K562 (cell line): ENCODE data around the gene SRP9. TPM values are rescaled to one million over a fixed set of nuclear protein-coding genes. Genes with fewer than 3 reads are reported as not detected.
A peak's percentile ranks its signal among the peaks of the same experiment; 100 is the strongest.

ENCODE experiments used
- CEBPB ChIP-seq: fragments of 450-650 bp; IDR thresholded peaks from 2 replicates; pipeline ENCODE4 v1.6.1; 2016; ENCODE audit warnings: missing genetic modification characterization, missing compliant biosample characterization
- CEBPG ChIP-seq, 3 experiments: fragments of 200-800 bp in 1 of 3; sonication (Bioruptor generic) in 1 of 3; sonication (generic) in 1 of 3; formaldehyde crosslinking in 1 of 3; IDR thresholded peaks in 2 of 3; conservative IDR thresholded peaks in 1 of 3; 2 replicates each; pipeline versions ENCODE4 v1.6.1 to v1.8.0; 2016 to 2022; ENCODE audit warnings: missing compliant biosample characterization in 2 of 3, missing genetic modification characterization in 2 of 3, mild to moderate bottlenecking in 1 of 3, missing genetic modification reagents in 1 of 3
- CXXC5 ChIP-seq: fragments of 250-450 bp; sonication (Bioruptor Pico); IDR thresholded peaks from 2 replicates; pipeline ENCODE4 v1.8.0; 2022; ENCODE audit warnings: inconsistent platforms, mild to moderate bottlenecking, moderate library complexity
- DPF2 ChIP-seq: fragments of 450-650 bp; IDR thresholded peaks from 2 replicates; pipeline ENCODE4 v1.6.1; 2016
- FIP1L1 ChIP-seq: fragments of 200-400 bp; formaldehyde crosslinking; IDR thresholded peaks from 2 replicates; pipeline ENCODE4 v1.6.1; 2018; ENCODE audit warnings: mild to moderate bottlenecking, low read depth, low read length; ENCODE audit not compliant: poor library complexity, severe bottlenecking
- HDAC2 ChIP-seq: fragments of 450-650 bp; IDR thresholded peaks from 2 replicates; pipeline ENCODE4 v1.6.1; 2016; ENCODE audit warnings: mild to moderate bottlenecking
- HDAC8 ChIP-seq: fragments of 450-650 bp; IDR thresholded peaks from 2 replicates; pipeline ENCODE4 v1.6.1; 2016; ENCODE audit warnings: mild to moderate bottlenecking, missing genetic modification characterization, moderate library complexity, missing compliant biosample characterization
- PHF8 ChIP-seq: fragments of 200-600 bp; sonication (generic); IDR thresholded peaks from 2 replicates; pipeline ENCODE4 v1.6.1; 2012; ENCODE audit warnings: mixed run types, mild to moderate bottlenecking, inconsistent platforms, low read length, moderate library complexity, borderline replicate concordance
- RBFOX2 ChIP-seq: fragments of 200-400 bp; formaldehyde crosslinking; IDR thresholded peaks from 2 replicates; pipeline ENCODE4 v1.6.1; 2017; ENCODE audit warnings: low read depth, mild to moderate bottlenecking, low read length, moderate library complexity
- SMARCE1 ChIP-seq: fragments of 450-650 bp; IDR thresholded peaks from 2 replicates; pipeline ENCODE4 v1.7.1; 2016; ENCODE audit warnings: mild to moderate bottlenecking
- SPI1 ChIP-seq: IDR thresholded peaks from 2 replicates; pipeline ENCODE4 v1.6.1; 2011; ENCODE audit warnings: low read depth, low read length, control low read depth, borderline replicate concordance
- ZC3H8 ChIP-seq: fragments of 450-650 bp; IDR thresholded peaks from 2 replicates; pipeline ENCODE4 v1.6.1; 2017
- polyA plus RNA-seq, 8 experiments: library from polyadenylated mRNA; depleted of rRNA in 4 of 8; stranded (reverse) in 5 of 8; unstranded in 3 of 8; fragments of >200 nt; fragmentation: Nextera tagmentation in 2 of 8; fragmentation: Illumina TruSeq in 1 of 8; extraction: Ambion mirVana in 2 of 8; extraction: Trizol in 1 of 8; gene quantifications; 2 replicates each; pipeline versions ENCODE4 v1.2.1 to v1.2.3, GENCODE V29; 2011 to 2014; ENCODE audit warnings: inconsistent platforms in 1 of 8, missing spikeins in 1 of 8
- total RNA-seq, 7 experiments: library from RNA; depleted of rRNA in 6 of 7; stranded (reverse); fragments of >200 nt in 6 of 7; fragmentation: Illumina TruSeq in 2 of 7; extraction: Trizol in 2 of 7; gene quantifications; 2 replicates each; pipeline versions ENCODE4 v1.2.1 to v1.2.3, GENCODE V29; 2011 to 2021; ENCODE audit warnings: low replicate concordance in 1 of 7
- TF ChIP-seq, protein P1 (sequence below): fragments of 450-650 bp; formaldehyde crosslinking; IDR thresholded peaks from 2 replicates; pipeline ENCODE4 v1.4.0; 2020; ENCODE audit warnings: mild to moderate bottlenecking, moderate library complexity
- TF ChIP-seq, protein P2 (sequence below): fragments of 450-650 bp; IDR thresholded peaks from 2 replicates; pipeline ENCODE4 v1.6.1; 2018; ENCODE audit not compliant: partially characterized antibody

Gene SRP9
- total and polyA plus RNA-seq, 9 of the 15 experiments (the other 6 are each of a cell fraction or from before 2014, with no cell fraction given) = 273 to 1,892 (median 668) TPM

DNA sequence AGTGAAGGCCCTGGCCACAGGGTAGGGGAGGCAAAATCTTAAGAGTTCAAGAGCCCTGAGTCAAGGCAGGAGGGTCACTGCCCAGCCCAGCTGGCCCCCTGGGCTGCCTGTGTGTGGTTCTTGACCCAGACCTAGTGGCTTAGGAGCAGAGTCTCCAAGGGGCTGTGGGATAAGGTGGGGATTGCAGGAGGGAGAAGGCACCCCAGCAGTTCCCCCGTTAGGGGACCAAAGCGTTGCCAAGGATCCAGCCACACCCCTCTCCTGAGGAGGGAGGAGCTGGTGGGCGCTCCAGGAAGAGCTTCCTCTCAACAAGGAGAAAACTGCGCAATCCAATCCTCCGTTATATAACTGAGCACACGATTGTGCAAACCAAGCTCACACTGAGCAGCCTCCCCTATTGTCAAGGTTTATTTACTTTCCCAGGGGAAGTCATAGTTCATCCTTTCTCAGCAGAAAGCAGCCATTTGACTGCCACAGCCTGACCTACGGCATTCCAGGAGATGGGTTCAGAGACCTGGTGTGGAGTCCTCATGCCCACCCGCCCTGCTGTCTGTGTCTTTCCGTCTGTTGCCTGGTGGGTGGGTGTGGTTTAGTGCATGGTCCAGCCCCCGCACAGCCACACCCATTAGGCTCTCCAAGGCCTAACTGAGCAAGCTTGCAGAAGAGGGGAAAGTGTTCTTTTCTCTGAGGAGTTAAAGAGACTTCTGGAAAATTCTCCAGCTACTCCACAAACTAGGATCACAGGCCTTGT lies 35.8 kb downstream of the SRP9 start (continued):
- TF ChIP-seq DPF2 = peak; percentile 32; the same call in 1 of the 2 replicates
- peak; percentile 79 for TF ChIP-seq CEBPG (CRISPR knock-in tag; IDR thresholded peaks at IDR 0.05)
- peak; percentile 89 to 93 for TF ChIP-seq CEBPG (tag; conservative IDR thresholded peaks at IDR 0.05 in 1 of 2, IDR thresholded peaks at IDR 0.05 in 1 of 2)
- peak; percentile 17; the same call in 1 of the 2 replicates for TF ChIP-seq PHF8
- no peak for TF ChIP-seq HDAC8 (tag)
- TF ChIP-seq SPI1 = no peak
- TF ChIP-seq SMARCE1 = peak; percentile 38; the same call in 1 of the 2 replicates
- peak; percentile 69; the same call in 1 of the 2 replicates for TF ChIP-seq HDAC2
- TF ChIP-seq RBFOX2 = peak; percentile 36; the same call in 1 of the 2 replicates
- TF ChIP-seq, protein P1, sequence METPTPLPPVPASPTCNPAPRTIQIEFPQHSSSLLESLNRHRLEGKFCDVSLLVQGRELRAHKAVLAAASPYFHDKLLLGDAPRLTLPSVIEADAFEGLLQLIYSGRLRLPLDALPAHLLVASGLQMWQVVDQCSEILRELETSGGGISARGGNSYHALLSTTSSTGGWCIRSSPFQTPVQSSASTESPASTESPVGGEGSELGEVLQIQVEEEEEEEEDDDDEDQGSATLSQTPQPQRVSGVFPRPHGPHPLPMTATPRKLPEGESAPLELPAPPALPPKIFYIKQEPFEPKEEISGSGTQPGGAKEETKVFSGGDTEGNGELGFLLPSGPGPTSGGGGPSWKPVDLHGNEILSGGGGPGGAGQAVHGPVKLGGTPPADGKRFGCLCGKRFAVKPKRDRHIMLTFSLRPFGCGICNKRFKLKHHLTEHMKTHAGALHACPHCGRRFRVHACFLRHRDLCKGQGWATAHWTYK (CRISPR knock-in tag) = peak; percentile 69; the same call in 1 of the 2 replicates
- no peak for TF ChIP-seq ZC3H8
- peak; percentile 98 for TF ChIP-seq CEBPB
- peak; percentile 44 for TF ChIP-seq CXXC5 (CRISPR knock-in tag)
- TF ChIP-seq, protein P2, sequence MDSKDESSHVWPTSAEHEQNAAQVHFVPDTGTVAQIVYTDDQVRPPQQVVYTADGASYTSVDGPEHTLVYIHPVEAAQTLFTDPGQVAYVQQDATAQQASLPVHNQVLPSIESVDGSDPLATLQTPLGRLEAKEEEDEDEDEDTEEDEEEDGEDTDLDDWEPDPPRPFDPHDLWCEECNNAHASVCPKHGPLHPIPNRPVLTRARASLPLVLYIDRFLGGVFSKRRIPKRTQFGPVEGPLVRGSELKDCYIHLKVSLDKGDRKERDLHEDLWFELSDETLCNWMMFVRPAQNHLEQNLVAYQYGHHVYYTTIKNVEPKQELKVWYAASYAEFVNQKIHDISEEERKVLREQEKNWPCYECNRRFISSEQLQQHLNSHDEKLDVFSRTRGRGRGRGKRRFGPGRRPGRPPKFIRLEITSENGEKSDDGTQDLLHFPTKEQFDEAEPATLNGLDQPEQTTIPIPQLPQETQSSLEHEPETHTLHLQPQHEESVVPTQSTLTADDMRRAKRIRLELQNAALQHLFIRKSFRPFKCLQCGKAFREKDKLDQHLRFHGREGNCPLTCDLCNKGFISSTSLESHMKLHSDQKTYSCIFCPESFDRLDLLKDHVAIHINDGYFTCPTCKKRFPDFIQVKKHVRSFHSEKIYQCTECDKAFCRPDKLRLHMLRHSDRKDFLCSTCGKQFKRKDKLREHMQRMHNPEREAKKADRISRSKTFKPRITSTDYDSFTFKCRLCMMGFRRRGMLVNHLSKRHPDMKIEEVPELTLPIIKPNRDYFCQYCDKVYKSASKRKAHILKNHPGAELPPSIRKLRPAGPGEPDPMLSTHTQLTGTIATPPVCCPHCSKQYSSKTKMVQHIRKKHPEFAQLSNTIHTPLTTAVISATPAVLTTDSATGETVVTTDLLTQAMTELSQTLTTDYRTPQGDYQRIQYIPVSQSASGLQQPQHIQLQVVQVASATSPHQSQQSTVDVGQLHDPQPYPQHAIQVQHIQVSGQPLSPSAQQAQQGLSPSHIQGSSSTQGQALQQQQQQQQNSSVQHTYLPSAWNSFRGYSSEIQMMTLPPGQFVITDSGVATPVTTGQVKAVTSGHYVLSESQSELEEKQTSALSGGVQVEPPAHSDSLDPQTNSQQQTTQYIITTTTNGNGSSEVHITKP = peak; percentile 35
- no peak for TF ChIP-seq FIP1L1
